Body of pancreas (tissue), 4 donors: Measurements from ENCODE around the gene AUNIP.

Source experiments
- CTCF ChIP-seq, 7 experiments: fragments of 450-650 bp in 4 of 7; fragments of 200-600 bp in 3 of 7; sonication (generic) in 3 of 7; IDR thresholded peaks; one replicate each; pipeline ENCODE4 v1.5.1; 2016 to 2019; ENCODE audit warnings: antibody characterized with exemption in 7 of 7
- POLR2A ChIP-seq, 3 donors: fragments of 450-650 bp; IDR thresholded peaks; one replicate each; pipeline ENCODE4 v1.6.1; 2016; ENCODE audit warnings: antibody characterized with exemption in 3 of 3, mild to moderate bottlenecking in 2 of 3

DNA sequence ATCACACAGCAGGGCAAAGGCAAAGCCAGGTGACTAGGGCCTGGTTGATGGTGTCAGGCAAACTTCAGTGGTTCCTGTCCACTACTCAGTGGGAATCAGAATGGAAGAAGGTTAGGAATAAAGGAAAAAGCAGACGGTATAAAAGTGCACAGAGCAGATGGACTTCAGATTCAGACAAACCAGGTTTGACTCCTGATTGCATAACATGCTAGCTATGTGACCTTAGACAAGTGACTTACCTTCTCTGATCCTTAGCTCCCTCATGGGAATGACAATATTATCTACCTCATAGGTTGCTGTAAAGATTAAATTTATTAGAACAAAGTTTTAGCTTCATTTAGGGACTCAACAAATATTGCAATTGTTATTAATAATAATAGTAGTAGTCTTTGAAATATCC is 11.4 kb upstream of the AUNIP start:
- TF ChIP-seq POLR2A (IDR thresholded peaks at IDR 0.05) (no peak), CTCF (IDR thresholded peaks at IDR 0.05) (no peak)
